ENCODE data around the gene MRC2.

DNA sequence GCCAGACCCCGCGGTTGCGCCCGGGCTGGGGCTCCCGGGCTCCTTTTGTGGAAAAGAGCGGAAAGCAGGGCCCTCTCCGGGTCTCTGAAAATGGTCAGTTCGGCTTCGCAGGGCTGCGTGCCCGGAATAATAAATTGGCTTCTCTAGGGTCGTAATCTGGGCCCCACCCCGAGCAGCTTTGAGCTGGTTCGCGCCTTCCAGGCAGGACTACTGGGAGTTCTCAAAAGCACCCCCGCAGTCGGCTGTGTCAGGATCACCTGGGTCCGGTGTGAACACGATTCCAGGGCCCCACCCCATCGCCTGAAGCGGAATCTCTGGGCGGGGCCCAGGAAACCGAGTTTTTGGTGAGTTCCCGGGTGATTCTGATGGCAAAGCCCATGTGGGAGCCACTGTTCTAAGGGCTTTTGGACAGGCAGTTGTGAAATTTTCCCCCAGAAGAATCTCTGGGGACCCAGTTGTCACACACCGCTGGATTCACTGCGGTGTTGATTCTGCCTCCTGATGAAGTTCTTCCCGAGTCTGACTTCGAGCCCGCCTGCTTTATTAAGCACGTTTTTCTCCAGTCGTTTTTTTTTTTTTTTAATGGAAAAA, 77.0 kb downstream of the MRC2 start:
- TF ChIP-seq, protein P1, sequence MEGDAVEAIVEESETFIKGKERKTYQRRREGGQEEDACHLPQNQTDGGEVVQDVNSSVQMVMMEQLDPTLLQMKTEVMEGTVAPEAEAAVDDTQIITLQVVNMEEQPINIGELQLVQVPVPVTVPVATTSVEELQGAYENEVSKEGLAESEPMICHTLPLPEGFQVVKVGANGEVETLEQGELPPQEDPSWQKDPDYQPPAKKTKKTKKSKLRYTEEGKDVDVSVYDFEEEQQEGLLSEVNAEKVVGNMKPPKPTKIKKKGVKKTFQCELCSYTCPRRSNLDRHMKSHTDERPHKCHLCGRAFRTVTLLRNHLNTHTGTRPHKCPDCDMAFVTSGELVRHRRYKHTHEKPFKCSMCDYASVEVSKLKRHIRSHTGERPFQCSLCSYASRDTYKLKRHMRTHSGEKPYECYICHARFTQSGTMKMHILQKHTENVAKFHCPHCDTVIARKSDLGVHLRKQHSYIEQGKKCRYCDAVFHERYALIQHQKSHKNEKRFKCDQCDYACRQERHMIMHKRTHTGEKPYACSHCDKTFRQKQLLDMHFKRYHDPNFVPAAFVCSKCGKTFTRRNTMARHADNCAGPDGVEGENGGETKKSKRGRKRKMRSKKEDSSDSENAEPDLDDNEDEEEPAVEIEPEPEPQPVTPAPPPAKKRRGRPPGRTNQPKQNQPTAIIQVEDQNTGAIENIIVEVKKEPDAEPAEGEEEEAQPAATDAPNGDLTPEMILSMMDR (conservative IDR thresholded peaks at IDR 0.05; ENCODE audit: low read depth, low read length): no peak
- no peak for TF ChIP-seq EZH2 (IDR thresholded peaks at IDR 0.05; ENCODE audit: borderline replicate concordance, low read depth, low read length, poor library complexity, severe bottlenecking)
